Parathyroid adenoma (tissue), 2 donors: ENCODE data around the gene F10.

Source experiments
- H2AFZ ChIP-seq: fragments of 300-600 bp; sonication (generic); one replicate; pipeline ENCODE4 v1.7.0; 2017; ENCODE audit warnings: antibody characterized with exemption, mild to moderate bottlenecking
- H3K27ac ChIP-seq: fragments of 300-600 bp; sonication (generic); one replicate; pipeline ENCODE4 v1.7.0; 2017
- H3K27me3 ChIP-seq: fragments of 300-600 bp; sonication (generic); one replicate; pipeline ENCODE4 v1.7.0; 2017; ENCODE audit warnings: low read length; ENCODE audit not compliant: control insufficient read depth, insufficient read depth
- H3K36me3 ChIP-seq: fragments of 300-600 bp; sonication (generic); one replicate; pipeline ENCODE4 v1.7.0; 2017; ENCODE audit warnings: low read length; ENCODE audit not compliant: control insufficient read depth, insufficient read depth
- H3K4me1 ChIP-seq: fragments of 300-600 bp; sonication (generic); one replicate; pipeline ENCODE4 v1.7.0; 2017; ENCODE audit warnings: control low read depth
- H3K4me2 ChIP-seq: fragments of 300-600 bp; sonication (generic); one replicate; pipeline ENCODE4 v1.7.0; 2017; ENCODE audit warnings: low read length
- H3K4me3 ChIP-seq: fragments of 300-600 bp; sonication (generic); one replicate; pipeline ENCODE4 v1.7.0; 2017; ENCODE audit warnings: low read depth, low read length
- H3K79me2 ChIP-seq: fragments of 300-600 bp; sonication (generic); one replicate; pipeline ENCODE4 v1.7.0; 2017; ENCODE audit warnings: control low read depth
- H3K9ac ChIP-seq: fragments of 300-600 bp; sonication (generic); one replicate; pipeline ENCODE4 v1.7.0; 2017; ENCODE audit warnings: mild to moderate bottlenecking
- H3K9me3 ChIP-seq: fragments of 300-600 bp; sonication (generic); one replicate; pipeline ENCODE4 v1.7.0; 2017; ENCODE audit warnings: low read length; ENCODE audit not compliant: control insufficient read depth
- CTCF ChIP-seq: fragments of 300-600 bp; sonication (generic); IDR thresholded peaks from one replicate; pipeline ENCODE4 v1.7.0; 2017; ENCODE audit warnings: antibody characterized with exemption, mild to moderate bottlenecking
- donor health status: primary hyperparathyroidism.

The F10 gene

GRCh38 chr13:113171250-113172125 is 48.9 kb downstream of the F10 start:
- TF ChIP-seq CTCF: no peak
- no peak overlapping the region for H2AFZ ChIP-seq
- H3K9me3 ChIP-seq: no peaks in the 10 kb centered on the region
- no peak overlapping the region for H3K4me2 ChIP-seq
- no peaks in the 10 kb centered on the region for H3K79me2 ChIP-seq
- no peak overlapping the region for H3K4me3 ChIP-seq
- no peak overlapping the region for H3K9ac ChIP-seq
- no peaks in the 10 kb centered on the region for H3K27me3 ChIP-seq
- H3K4me1 ChIP-seq: no peaks in the 10 kb centered on the region
- H3K27ac ChIP-seq: no peak overlapping the region
- no peaks in the 10 kb centered on the region for H3K36me3 ChIP-seq

- Histone ChIP-seq H3K27me3 (no peaks in the 10 kb centered on the region), H2AFZ (no peak overlapping the region), H3K4me1 (no peaks in the 10 kb centered on the region), H3K27ac (no peak overlapping the region), H3K79me2 (no peaks in the 10 kb centered on the region), H3K4me3 (no peak overlapping the region), H3K9ac (no peak overlapping the region), H3K36me3 (no peaks in the 10 kb centered on the region), H3K4me2 (no peak overlapping the region), H3K9me3 (no peaks in the 10 kb centered on the region)
- TF ChIP-seq CTCF: no peak
Measured at GRCh38 chr13:113172419-113172926, 49.9 kb downstream of the F10 start.

GRCh38 chr13:113176280-113176679 is 53.7 kb downstream of the F10 start:
- Histone ChIP-seq H3K36me3 (no peaks in the 10 kb centered on the region), H3K4me2 (no peak overlapping the region)
- TF ChIP-seq CTCF: no peak

DNA sequence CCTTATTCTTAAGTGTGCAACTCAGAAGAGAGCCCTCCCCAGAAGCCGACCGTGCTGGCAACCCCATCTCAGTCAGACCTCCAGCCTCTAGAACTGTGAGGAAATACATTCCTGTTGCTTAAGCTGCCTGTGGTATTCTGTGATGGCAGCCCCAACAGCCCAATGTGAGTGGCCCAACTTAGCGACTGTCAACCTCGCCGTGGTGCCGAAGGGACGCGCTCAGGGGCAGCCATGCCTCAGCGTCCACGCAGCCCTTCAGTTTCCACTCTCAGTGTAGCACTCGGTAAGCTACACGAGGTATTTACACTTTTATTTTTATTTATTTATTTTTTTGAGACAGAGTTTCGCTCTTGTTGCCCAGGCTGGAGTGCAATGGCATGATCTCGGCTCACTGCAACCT is 54.2 kb downstream of the F10 start:
- H3K9me3 ChIP-seq: no peaks in the 10 kb centered on the region
- no peak overlapping the region for H3K4me3 ChIP-seq
- no peaks in the 10 kb centered on the region for H3K4me1 ChIP-seq
- no peak overlapping the region for H3K27ac ChIP-seq
- no peaks in the 10 kb centered on the region for H3K36me3 ChIP-seq
- no peak overlapping the region for H3K9ac ChIP-seq
- H2AFZ ChIP-seq: no peak overlapping the region
- no peak overlapping the region for H3K4me2 ChIP-seq
- H3K79me2 ChIP-seq: no peaks in the 10 kb centered on the region
- no peaks in the 10 kb centered on the region for H3K27me3 ChIP-seq
- TF ChIP-seq CTCF: no peak

More at GRCh38 chr13:113176280-113176679, 53.7 kb downstream of the F10 start:
- Histone ChIP-seq H3K4me3 (no peak overlapping the region), H3K9ac (no peak overlapping the region), H3K9me3 (no peaks in the 10 kb centered on the region), H3K4me1 (no peaks in the 10 kb centered on the region), H2AFZ (no peak overlapping the region), H3K27ac (no peak overlapping the region), H3K79me2 (no peaks in the 10 kb centered on the region), H3K27me3 (no peaks in the 10 kb centered on the region)
